NB4 (cell line): ENCODE measurements around the gene POLG.

Experiments used
- MYC ChIP-seq: IDR thresholded peaks from 2 replicates; pipeline ENCODE4 v1.6.1; 2011; ENCODE audit warnings: low read depth, low read length
- POLR2A ChIP-seq: IDR thresholded peaks from 2 replicates; pipeline ENCODE4 v1.6.1; 2011; ENCODE audit warnings: mild to moderate bottlenecking; ENCODE audit not compliant: insufficient read length; ENCODE audit errors: extremely low read depth
- TF ChIP-seq, protein P1 (sequence below): IDR thresholded peaks from one replicate; pipeline ENCODE4 v1.5.1; 2012; ENCODE audit warnings: low read depth, low read length
- TF ChIP-seq, protein P2 (sequence below): IDR thresholded peaks from 2 replicates; pipeline ENCODE4 v1.6.1; 2011; ENCODE audit warnings: low read depth, low read length

DNA sequence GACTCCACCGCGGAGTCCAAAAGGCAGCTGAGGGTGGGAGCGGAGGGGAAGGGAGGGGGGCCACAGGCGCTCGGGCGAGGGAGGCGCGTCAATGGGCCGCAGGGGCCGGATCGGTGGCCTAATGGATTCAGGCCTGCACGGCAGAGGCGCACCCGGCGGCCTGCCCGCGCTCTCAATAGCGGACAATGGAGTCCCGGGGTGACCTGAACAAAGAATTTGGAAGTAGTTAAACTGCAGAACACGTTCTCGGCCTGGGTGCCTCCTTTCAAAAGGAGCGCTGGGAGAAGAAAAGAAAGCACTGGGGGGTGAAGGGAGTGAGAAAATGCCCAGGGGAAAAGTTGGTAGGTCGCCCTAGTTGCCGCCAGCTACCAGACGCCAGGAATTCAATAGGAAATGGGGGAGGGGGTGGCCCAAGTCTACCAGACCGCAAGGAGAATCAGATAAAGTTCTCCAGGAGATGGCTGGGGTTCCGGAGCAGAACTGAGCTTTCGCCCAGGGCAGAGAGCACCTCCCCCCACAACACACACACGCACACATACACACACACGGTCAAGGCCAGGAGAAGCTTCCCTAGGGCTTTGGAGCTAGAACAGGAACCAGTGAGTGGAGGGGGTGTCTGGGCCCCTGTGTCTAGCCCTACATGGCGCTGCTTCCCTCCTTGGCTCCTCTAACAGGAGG lies 25.8 kb upstream of the POLG start:
- TF ChIP-seq, protein P1, sequence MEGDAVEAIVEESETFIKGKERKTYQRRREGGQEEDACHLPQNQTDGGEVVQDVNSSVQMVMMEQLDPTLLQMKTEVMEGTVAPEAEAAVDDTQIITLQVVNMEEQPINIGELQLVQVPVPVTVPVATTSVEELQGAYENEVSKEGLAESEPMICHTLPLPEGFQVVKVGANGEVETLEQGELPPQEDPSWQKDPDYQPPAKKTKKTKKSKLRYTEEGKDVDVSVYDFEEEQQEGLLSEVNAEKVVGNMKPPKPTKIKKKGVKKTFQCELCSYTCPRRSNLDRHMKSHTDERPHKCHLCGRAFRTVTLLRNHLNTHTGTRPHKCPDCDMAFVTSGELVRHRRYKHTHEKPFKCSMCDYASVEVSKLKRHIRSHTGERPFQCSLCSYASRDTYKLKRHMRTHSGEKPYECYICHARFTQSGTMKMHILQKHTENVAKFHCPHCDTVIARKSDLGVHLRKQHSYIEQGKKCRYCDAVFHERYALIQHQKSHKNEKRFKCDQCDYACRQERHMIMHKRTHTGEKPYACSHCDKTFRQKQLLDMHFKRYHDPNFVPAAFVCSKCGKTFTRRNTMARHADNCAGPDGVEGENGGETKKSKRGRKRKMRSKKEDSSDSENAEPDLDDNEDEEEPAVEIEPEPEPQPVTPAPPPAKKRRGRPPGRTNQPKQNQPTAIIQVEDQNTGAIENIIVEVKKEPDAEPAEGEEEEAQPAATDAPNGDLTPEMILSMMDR = no peak
- TF ChIP-seq, protein P2, sequence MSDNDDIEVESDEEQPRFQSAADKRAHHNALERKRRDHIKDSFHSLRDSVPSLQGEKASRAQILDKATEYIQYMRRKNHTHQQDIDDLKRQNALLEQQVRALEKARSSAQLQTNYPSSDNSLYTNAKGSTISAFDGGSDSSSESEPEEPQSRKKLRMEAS = no peak
- TF ChIP-seq POLR2A = no peak
- TF ChIP-seq MYC = no peak
